HG03196 (cell line): ENCODE measurements around the gene GAPDH.
"Not testable (repeated sequence)": the region's sequence is repeated elsewhere in the genome, so short reads cannot be mapped to it uniquely, and the experiment has no call there.

Experiments used
- ATAC-seq: cut with Tn5 transposase; IDR thresholded peaks from one replicate; pipeline ENCODE4 v1.9.1; 2021; ENCODE audit not compliant: unreplicated experiment

GAPDH gene

GRCh38 chr12:6541371-6542165, 7.3 kb downstream of the GAPDH start:
- no peak for ATAC-seq

- no peak for ATAC-seq
Measured at GRCh38 chr12:6542209-6543009, 8.1 kb downstream of the GAPDH start.

DNA sequence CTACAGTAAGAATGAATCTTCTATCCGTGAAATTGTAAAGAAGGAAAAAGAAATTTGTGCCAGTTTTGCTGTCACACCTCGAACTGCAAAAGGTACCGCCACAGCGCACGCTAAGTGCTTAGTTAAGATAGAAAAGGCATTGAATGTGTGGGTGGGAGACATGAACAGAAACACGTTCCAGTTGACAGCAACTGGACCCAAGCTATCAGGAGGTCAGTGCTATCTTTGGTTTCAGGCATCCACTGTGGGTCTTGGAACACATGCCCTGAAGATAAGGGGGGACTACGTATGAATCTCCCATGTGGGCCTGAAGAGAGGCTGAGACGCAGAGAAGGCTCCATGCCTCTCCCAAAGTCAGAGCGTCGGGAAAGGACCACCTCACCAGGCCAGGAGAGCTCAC, 11.7 kb downstream of the GAPDH start:
- no peak for ATAC-seq

- ATAC-seq = no peak
Measured at GRCh38 chr12:6547566-6547965, 13.2 kb downstream of the GAPDH start.

- no peak for ATAC-seq
Measured at GRCh38 chr12:6547987-6548386, 13.7 kb downstream of the GAPDH start.

DNA sequence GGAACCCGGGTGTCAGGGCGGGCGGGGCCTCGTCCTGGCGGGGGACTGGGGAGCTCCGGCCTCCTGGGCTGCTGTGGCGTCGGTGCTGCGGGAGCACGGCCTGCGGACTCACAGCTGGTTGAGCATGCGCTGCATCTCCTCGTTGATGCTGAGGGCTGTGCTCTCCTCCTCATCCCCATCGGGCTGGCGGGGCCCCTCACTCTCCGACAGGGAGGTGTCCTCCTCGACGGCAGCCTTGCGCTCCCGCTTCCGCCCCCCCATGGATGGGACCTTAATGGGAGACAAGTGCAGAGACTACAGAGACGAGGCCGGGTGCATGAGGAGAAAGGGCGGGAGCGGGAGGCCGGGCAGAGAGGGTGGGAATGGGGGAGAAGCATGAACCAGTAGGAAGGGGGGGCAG, 14.2 kb downstream of the GAPDH start:
- ATAC-seq = no peak

GRCh38 chr12:6548966-6549683, 14.8 kb downstream of the GAPDH start:
- no peak for ATAC-seq

DNA sequence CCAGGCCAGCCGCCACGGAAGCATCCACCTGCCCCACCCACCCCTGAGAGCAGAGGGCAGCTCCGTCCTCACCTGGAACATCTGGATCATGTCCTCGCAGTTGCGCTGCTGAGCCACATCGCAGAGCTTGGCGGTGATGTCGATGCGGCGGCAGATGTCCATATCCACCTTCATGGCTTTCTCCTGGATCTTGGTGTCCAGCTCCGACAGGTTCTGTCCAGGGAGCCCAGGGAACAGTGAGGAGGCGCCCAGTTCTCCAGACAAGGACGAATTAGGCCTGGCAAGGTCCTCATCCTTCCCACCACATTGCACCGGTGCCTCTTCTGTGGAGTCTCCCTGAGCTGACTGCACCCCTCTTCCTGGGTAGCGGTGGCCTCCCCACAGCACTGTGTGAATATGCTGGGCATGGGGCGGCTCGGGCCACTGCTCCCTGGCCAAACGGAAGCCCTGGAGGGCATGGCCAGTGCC, 15.4 kb downstream of the GAPDH start:
- no peak for ATAC-seq

DNA sequence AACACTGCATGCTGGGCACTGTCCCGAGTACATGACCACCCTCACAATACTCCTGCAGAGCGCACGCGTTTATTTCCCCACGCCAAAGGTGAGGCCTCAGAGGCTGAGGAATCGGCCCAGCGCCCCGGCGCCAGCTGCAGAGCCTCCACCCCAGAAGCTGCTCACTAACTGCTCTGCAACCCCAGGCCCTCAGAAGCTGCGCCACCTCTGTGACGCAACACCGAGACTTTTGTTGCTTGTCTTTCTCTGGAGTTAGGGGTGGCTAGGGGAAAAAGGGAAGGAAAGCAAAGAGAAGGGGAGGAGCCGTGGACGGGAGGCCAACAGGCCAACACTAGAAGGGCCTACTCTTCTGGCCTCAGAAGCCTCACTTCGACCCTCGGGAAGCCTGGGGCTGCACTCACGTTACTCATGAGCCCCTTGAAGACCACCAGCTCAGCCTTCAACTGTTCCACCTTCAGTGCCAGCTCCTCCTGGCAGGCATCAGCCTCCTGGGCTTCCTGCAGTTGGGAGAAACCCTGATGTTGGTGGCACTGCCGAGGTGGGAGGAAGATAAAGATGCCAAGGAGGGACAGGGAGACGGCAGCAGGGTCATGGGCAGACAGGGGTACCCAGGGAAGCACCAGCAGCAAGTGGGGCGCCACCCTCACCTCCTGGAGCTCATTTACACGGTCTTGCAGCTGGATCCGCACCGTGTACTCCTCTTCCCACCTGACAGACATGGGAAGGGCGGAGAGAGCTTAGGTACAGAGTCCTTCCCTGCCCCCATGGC, 16.2 kb downstream of the GAPDH start:
- ATAC-seq = no peak

DNA sequence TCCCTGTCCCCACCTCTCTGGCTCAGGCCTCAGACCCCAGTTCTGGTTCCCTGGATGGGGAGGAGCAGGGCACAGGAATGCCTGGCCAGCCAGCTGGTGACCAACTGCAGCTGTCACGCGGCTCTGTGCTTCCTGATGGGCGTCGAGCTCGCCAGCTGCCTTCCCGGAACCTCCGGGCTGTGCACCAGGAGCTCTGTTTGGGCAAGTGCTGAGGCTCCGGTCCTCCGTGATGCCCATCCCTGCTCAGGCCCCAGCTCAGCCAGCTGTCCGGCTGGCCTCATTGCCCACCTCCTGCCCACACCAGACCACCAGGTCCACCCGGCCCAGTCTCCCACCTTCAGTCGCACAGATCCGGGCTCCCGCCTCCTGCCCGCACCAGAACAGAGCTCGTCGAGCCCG, 16.7 kb downstream of the GAPDH start:
- no peak for ATAC-seq

GRCh38 chr12:6551496-6552139, 17.3 kb downstream of the GAPDH start:
- no peak for ATAC-seq

GRCh38 chr12:6552140-6552551, 17.8 kb downstream of the GAPDH start:
- no peak for ATAC-seq

GRCh38 chr12:6553051-6553868, 18.9 kb downstream of the GAPDH start:
- ATAC-seq = no peak

DNA sequence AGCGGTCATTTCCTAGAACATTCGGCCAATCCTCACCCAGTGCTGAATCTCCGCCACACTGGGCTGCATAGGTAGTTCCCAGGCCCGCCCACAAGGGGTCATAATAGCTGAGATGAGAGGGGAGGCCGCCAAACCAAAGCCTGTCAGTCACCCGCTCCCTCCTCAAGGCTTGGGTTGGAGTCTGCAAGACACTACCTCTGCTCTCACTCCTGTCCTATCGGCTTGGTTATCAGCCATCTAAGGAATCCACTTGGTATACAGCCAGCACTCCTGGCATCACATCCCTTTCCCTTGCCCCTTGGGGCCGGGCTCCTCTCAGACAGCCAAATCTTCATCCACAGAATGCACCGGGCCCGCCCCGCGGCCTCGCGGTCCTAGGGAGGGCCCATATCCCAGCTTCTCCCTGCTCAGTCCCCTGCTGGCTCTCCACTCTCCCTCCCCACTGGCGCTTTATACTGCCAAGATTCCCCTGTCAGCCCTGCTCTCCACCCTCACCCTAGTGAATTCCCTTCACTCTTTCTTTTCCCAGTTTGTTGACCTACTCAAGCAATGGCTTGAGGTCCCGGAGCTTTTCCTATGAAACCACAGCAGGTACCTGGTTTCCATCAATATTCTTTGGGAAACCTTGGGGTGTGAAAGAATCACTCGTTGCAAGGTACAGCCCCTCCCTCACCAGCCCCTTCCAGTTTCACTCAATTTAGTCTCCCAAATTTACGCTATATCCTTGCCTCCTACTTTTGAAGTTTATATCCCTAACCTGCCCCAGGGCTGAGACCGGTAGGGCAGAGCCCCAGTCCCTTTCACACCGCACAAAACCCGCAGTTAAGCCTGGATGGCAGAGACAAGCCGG, 20.1 kb downstream of the GAPDH start:
- peak; percentile 48 for ATAC-seq

DNA sequence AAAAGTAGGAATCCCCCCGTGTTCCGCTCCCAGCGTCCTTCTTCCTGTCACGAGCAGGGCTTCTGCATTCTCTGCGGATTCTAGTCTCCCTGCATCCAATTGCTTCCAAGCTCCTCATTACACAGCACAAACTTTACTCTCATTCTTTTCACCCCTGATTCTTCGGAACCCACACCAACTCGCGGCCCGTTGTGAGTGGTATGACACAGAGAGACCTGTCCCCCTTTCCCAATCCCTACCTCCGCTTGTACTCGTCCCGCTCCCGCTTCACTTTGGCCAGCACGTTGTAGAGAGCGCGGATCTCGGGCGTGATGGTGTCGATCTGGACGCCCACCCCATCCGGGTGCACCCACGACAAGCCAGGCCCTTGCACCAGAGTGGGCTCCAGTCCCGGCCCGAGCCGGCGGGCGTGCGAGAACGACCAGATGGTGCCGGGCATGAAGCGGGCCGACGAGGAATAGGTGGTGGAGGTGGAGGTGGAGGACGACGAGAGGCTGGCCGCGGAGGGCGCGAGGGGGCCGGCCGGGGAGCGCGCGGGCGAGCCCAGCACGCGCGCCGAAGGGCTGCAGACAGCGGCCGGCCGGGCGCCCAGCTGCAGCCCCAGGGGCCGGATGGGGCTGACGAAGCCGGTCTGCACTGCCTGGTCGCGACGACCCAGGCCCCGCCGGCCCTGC, 20.8 kb downstream of the GAPDH start:
- peak; percentile 22 for ATAC-seq

GRCh38 chr12:6556496-6556817, 22.1 kb downstream of the GAPDH start:
- not testable (repeated sequence) for ATAC-seq

- ATAC-seq = no peak
Measured at GRCh38 chr12:6556857-6557256, 22.5 kb downstream of the GAPDH start.
